ENCODE results near the gene GARIN5B. TPM values are rescaled to one million over a fixed set of nuclear protein-coding genes. Genes with fewer than 3 reads are reported as not detected.

The GARIN5B gene
- total and polyA plus RNA-seq, 2 of the 13 experiments (the other 11 are each of a cell fraction or from before 2014, with no cell fraction given), result not detected

- Histone ChIP-seq H3K9me3 (ENCODE audit: low read length) (no peaks in the 10 kb centered on the region), H3K4me1 (ENCODE audit: insufficient read depth, low read length) (peaks cover 27% of the 10 kb centered on the region), H3K9ac (ENCODE audit: insufficient read depth, low read depth, low read length) (no peak overlapping the region), H3K4me2 (ENCODE audit: low read depth, low read length) (no peak overlapping the region), H2AFZ (ENCODE audit: low read length) (no peak overlapping the region), H4K20me1 (ENCODE audit: insufficient read depth, low read length) (no peaks in the 10 kb centered on the region), H3K79me2 (ENCODE audit: insufficient read depth, low read length) (no peaks in the 10 kb centered on the region), H3K4me3 (replicated peaks in 1 of 3; ENCODE audit: insufficient read depth in 1 of 3, low read depth in 2 of 3, low read length in 3 of 3) (no peak overlapping the region), H3K27me3 (ENCODE audit: control insufficient read depth in 1 of 2, insufficient read depth in 2 of 2, low read length in 2 of 2) (peaks cover 7 to 31% of the 10 kb centered on the region in 2 experiments; a peak in 4 of 5 replicates), H3K36me3 (replicated peaks in 1 of 2; ENCODE audit: control insufficient read depth in 1 of 2, insufficient read depth in 2 of 2, low read length in 2 of 2) (no peaks in the 10 kb centered on the region), H3K27ac (ENCODE audit: extremely low read length, insufficient read depth, low read length) (no peak overlapping the region)
- 83% methylated on average over 11 of the region's 19 CpGs for WGBS (ENCODE audit: low lambda C conversion rate)
- CTCF ChIA-PET (ENCODE audit: low intra/inter-chr PET ratio, low total read pairs), result no interaction called here
- intact Hi-C loops (cut with micrococcal nuclease; ENCODE audit: unreplicated experiment), result no loop called here
- POLR2A ChIA-PET, result no interaction called here
- FAIRE-seq (no peak), DNase-seq (ENCODE audit: low spot score) (no peak), ATAC-seq (no peak)
- in situ Hi-C loops (cut with HindIII; ENCODE audit: extremely low pct_ligation_motif_present, low pct_unique_long_range_greater_than_20kb), result no loop called here
- BruUV-seq (replicated peaks), result no TSS peak
- TF ChIP-seq PRDM15 (CRISPR knock-in tag; IDR thresholded peaks at IDR 0.05) (no peak), MIER3 (CRISPR knock-in tag; IDR thresholded peaks at IDR 0.05; ENCODE audit: borderline replicate concordance) (no peak), FOXC1 (CRISPR knock-in tag; IDR thresholded peaks at IDR 0.05; ENCODE audit: borderline replicate concordance) (no peak)
These were observed 2.9 kb upstream of the GARIN5B start for GRCh38 chr19:55365964-55366363.

- Histone ChIP-seq H2AFZ (ENCODE audit: low read length) (no peak overlapping the region), H3K4me2 (ENCODE audit: low read depth, low read length) (no peak overlapping the region), H3K4me1 (ENCODE audit: insufficient read depth, low read length) (peaks cover 23% of the 10 kb centered on the region), H3K9ac (ENCODE audit: insufficient read depth, low read depth, low read length) (no peak overlapping the region), H3K27me3 (ENCODE audit: control insufficient read depth in 1 of 2, insufficient read depth in 2 of 2, low read length in 2 of 2) (peaks cover 5 to 26% of the 10 kb centered on the region in 2 experiments; a peak in 4 of 5 replicates), H4K20me1 (ENCODE audit: insufficient read depth, low read length) (no peaks in the 10 kb centered on the region), H3K9me3 (ENCODE audit: low read length) (no peaks in the 10 kb centered on the region), H3K79me2 (ENCODE audit: insufficient read depth, low read length) (no peaks in the 10 kb centered on the region), H3K27ac (ENCODE audit: extremely low read length, insufficient read depth, low read length) (no peak overlapping the region), H3K36me3 (replicated peaks in 1 of 2; ENCODE audit: control insufficient read depth in 1 of 2, insufficient read depth in 2 of 2, low read length in 2 of 2) (no peaks in the 10 kb centered on the region), H3K4me3 (replicated peaks in 1 of 3; ENCODE audit: insufficient read depth in 1 of 3, low read depth in 2 of 3, low read length in 3 of 3) (no peak overlapping the region)
- no peak for TF ChIP-seq XBP1 (CRISPR knock-in tag; IDR thresholded peaks at IDR 0.05)
- no peak for TF ChIP-seq ZNF24 (IDR thresholded peaks at IDR 0.05)
- no peak for TF ChIP-seq BCL6 (CRISPR knock-in tag; IDR thresholded peaks at IDR 0.05)
- TF ChIP-seq ZZZ3 (CRISPR knock-in tag; IDR thresholded peaks at IDR 0.05; ENCODE audit: borderline replicate concordance), result no peak
- TF ChIP-seq ZNF878 (CRISPR knock-in tag; IDR thresholded peaks at IDR 0.05), result no peak
- no peak for TF ChIP-seq YEATS2 (CRISPR knock-in tag; IDR thresholded peaks at IDR 0.05; ENCODE audit: borderline replicate concordance)
- 11% methylated on average over 5 of the region's 8 CpGs for WGBS (ENCODE audit: low lambda C conversion rate)
- ATAC-seq, result no peak
- CTCF ChIA-PET (ENCODE audit: low intra/inter-chr PET ratio, low total read pairs), result no interaction called here
- POLR2A ChIA-PET, result no interaction called here
- no peak for DNase-seq (ENCODE audit: low spot score)
- intact Hi-C loops (cut with micrococcal nuclease; ENCODE audit: unreplicated experiment) (no loop called here), in situ Hi-C loops (cut with HindIII; ENCODE audit: extremely low pct_ligation_motif_present, low pct_unique_long_range_greater_than_20kb) (no loop called here)
- no peak for FAIRE-seq
- no TSS peak for BruUV-seq (replicated peaks)
These were observed 2.2 kb upstream of the GARIN5B start for GRCh38 chr19:55365245-55365644.
